ENCODE measurements around the gene EGLN1.

- no peak for TF ChIP-seq CTCF (tag by site-specific recombination; IDR thresholded peaks at IDR 0.05)
- TF ChIP-seq ZBTB49 (tag by site-specific recombination; IDR thresholded peaks at IDR 0.05; ENCODE audit: low read depth) = no peak
- no peak for TF ChIP-seq ZNF544 (tag by site-specific recombination; IDR thresholded peaks at IDR 0.05)
- no peak for TF ChIP-seq ZNF530 (tag by site-specific recombination; IDR thresholded peaks at IDR 0.05; ENCODE audit: low read depth)
Measured at GRCh38 chr1:231420959-231421545, 1.0 kb downstream of the EGLN1 start.
